HS-27A (cell line): ENCODE data around the gene HSP90AB1.

ENCODE experiments used
- DNase-seq: peaks from one replicate; pipeline ENCODE4 v3.0.0-alpha.2; 2012; ENCODE audit warnings: low read depth, missing footprints

HSP90AB1 gene

GRCh38 chr6:44235891-44236516 is 10.9 kb upstream of the HSP90AB1 start:
- no peak for DNase-seq

- peak; percentile 96 for DNase-seq
These were observed 9.7 kb upstream of the HSP90AB1 start for GRCh38 chr6:44237021-44237812.

GRCh38 chr6:44237813-44238433 is 9.0 kb upstream of the HSP90AB1 start:
- no peak for DNase-seq

GRCh38 chr6:44238687-44239350 is 8.1 kb upstream of the HSP90AB1 start:
- no peak for DNase-seq

- DNase-seq, result no peak
These were observed 3.6 kb upstream of the HSP90AB1 start for GRCh38 chr6:44243345-44243744.

GRCh38 chr6:44245391-44245911 is 1.4 kb upstream of the HSP90AB1 start:
- no peak for DNase-seq

- no peak for DNase-seq
These were observed 814 bp upstream of the HSP90AB1 start for GRCh38 chr6:44245912-44246662.

GRCh38 chr6:44247338-44248302 is 719 bp downstream of the HSP90AB1 start:
- no peak for DNase-seq

GRCh38 chr6:44248579-44248978 is 1.7 kb downstream of the HSP90AB1 start:
- DNase-seq, result no peak

- no peak for DNase-seq
These were observed 2.3 kb downstream of the HSP90AB1 start for GRCh38 chr6:44249082-44249748.

- no peak for DNase-seq
These were observed 3.3 kb downstream of the HSP90AB1 start for GRCh38 chr6:44250067-44250717.

- no peak for DNase-seq
These were observed 3.8 kb downstream of the HSP90AB1 start for GRCh38 chr6:44250718-44251123.

- no peak for DNase-seq
These were observed 4.9 kb downstream of the HSP90AB1 start for GRCh38 chr6:44251576-44252524.

GRCh38 chr6:44253307-44254101 is 6.6 kb downstream of the HSP90AB1 start:
- DNase-seq, result no peak

GRCh38 chr6:44254191-44255104 is 7.5 kb downstream of the HSP90AB1 start:
- no peak for DNase-seq

- DNase-seq, result no peak
These were observed 8.4 kb downstream of the HSP90AB1 start for GRCh38 chr6:44255105-44255808.
